ENCODE measurements around the gene RSPH6A.

DNA sequence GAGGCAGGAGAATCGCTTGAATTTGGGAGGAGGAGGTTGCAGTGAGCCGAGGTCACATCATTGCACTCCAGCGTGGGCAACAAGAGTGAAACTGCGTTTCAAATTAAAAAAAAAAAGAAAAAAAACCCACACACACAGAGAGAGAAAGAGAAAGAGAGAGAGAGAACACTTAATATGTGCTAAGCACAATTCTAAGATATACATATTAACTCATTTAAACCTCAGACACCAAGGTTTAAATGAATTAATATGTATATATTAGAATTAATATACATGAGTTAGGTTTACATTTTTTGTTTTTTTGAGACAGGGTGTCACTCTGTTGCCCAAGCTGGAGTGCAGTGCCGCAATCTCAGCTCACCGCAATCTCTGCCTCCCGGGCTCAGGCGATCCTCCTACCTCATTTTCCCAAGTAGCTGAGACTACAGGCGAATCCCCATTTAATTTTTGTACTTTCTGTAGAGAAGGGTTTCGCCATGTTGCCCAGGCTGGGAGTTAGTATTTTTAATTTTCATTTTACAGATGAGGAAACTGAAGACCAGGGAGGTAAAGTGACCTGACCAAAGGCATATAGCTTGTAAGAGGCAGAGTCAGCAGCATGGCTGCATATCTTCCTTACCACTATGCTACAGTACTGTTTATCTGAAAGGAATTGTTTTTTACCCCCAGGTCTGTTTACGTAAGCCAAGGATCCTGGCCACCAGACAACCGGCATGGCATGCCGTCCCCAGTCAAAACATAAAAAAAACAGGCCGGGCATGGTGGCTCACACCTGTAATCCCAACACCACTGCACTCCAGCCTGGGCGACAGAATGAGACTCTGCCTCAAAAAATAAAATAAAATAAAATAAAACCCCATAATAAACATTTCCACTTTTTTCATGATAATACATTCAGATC is 45.5 kb upstream of the RSPH6A start:
- TF ChIP-seq, protein P1, sequence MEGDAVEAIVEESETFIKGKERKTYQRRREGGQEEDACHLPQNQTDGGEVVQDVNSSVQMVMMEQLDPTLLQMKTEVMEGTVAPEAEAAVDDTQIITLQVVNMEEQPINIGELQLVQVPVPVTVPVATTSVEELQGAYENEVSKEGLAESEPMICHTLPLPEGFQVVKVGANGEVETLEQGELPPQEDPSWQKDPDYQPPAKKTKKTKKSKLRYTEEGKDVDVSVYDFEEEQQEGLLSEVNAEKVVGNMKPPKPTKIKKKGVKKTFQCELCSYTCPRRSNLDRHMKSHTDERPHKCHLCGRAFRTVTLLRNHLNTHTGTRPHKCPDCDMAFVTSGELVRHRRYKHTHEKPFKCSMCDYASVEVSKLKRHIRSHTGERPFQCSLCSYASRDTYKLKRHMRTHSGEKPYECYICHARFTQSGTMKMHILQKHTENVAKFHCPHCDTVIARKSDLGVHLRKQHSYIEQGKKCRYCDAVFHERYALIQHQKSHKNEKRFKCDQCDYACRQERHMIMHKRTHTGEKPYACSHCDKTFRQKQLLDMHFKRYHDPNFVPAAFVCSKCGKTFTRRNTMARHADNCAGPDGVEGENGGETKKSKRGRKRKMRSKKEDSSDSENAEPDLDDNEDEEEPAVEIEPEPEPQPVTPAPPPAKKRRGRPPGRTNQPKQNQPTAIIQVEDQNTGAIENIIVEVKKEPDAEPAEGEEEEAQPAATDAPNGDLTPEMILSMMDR (IDR thresholded peaks at IDR 0.05), result no peak
- TF ChIP-seq POLR2A (IDR thresholded peaks at IDR 0.05) (no peak), POLR2AphosphoS5 (IDR thresholded peaks at IDR 0.05; ENCODE audit: insufficient read depth in 1 of 2, low read depth in 1 of 2) (no peak)
